Right forelimb (tissue), 1 donor: Measurements from ENCODE around the gene PTH2R.
"Not testable (repeated sequence)": the region's sequence is repeated elsewhere in the genome, so short reads cannot be mapped to it uniquely, and the experiment has no call there.

Experiments used
- DNase-seq: peaks from one replicate; pipeline ENCODE4 v3.0.0-alpha.2; 2018

PTH2R gene, protein sequence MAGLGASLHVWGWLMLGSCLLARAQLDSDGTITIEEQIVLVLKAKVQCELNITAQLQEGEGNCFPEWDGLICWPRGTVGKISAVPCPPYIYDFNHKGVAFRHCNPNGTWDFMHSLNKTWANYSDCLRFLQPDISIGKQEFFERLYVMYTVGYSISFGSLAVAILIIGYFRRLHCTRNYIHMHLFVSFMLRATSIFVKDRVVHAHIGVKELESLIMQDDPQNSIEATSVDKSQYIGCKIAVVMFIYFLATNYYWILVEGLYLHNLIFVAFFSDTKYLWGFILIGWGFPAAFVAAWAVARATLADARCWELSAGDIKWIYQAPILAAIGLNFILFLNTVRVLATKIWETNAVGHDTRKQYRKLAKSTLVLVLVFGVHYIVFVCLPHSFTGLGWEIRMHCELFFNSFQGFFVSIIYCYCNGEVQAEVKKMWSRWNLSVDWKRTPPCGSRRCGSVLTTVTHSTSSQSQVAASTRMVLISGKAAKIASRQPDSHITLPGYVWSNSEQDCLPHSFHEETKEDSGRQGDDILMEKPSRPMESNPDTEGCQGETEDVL

DNA sequence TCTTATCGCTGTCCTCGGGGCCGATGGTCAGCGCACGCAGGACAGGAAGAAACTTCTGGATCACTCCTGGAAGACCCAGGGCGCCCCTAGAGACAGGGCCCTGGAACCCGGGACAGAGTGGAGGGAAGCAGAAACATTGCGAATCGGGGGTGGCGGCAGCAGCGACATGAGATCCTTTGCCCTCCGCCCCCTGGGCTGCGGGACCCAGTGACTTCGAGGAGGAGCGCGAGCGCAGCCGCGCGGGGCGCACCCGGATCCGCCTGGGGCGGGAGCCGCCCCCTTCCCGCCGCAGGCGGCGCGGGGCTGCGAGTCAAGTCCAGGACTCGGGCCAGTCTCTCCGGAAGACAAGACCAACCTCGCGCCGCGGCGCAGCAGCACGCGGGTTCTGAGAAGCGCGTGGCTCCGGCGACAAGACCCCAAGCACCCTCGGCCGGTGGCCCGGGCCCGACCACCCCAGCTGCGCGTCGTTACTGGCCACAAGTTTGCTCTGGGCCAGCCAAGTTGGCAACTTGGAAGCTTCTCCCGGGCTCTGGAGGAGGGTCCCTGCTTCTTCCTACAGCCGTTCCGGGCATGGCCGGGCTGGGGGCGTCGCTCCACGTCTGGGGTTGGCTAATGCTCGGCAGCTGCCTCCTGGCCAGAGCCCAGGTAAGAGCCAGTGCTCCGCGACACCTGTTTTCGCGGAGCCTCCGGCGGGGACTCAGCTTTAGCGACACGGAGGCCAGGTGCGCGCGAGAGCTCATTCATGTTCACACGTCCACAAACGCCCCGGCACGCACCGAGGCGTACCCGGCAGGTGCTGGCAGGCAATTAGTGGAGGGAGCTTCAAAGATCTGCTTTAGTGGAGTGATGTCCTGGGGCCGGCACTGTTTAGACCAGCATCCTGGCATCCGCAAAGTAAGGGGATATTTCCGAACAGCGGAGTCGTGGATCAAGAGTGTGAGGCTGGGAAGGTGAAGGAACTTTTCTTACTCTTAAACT, at the start of gene PTH2R:
TSS of gene PTH2R (plus strand) at position 319 of the 978 bp plus-strand sequence. CDS start at position 571, 252 bp downstream.
- DNase-seq, result peak; percentile 55

DNA sequence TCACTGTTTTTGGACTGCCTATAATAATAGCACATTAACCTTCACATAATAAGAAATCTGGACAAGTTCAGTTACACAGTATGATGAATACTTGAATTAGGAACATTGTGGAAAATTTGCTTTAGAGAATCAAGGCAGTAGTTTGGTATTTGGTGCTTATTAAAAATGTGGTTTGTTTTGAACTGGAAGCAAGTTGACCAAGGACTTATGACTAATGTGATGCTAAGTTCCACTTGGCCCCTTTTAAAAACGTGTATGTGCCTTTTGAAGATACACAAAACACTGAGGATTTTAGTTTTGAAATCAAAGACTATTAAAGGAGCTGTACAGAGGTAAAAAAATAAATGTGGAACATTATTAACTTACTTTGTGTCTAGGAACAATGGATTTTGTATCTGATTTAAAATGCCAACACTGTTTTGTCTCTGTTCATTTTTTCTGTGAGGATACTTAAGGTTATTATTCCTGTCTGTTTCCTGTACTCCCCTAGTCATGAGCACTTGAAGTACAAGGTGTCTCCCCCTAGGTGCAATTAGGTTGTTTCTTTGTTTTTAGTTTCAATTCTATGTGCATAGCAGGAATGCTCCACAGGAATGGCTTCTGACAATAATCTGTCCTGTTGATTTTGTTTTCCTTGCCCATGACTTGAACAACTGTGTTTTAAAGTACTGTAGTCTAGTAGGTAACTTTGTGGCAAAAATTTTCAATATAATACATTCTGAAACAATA, 49.6 kb upstream of the PTH2R start:
- no peak for DNase-seq

DNA sequence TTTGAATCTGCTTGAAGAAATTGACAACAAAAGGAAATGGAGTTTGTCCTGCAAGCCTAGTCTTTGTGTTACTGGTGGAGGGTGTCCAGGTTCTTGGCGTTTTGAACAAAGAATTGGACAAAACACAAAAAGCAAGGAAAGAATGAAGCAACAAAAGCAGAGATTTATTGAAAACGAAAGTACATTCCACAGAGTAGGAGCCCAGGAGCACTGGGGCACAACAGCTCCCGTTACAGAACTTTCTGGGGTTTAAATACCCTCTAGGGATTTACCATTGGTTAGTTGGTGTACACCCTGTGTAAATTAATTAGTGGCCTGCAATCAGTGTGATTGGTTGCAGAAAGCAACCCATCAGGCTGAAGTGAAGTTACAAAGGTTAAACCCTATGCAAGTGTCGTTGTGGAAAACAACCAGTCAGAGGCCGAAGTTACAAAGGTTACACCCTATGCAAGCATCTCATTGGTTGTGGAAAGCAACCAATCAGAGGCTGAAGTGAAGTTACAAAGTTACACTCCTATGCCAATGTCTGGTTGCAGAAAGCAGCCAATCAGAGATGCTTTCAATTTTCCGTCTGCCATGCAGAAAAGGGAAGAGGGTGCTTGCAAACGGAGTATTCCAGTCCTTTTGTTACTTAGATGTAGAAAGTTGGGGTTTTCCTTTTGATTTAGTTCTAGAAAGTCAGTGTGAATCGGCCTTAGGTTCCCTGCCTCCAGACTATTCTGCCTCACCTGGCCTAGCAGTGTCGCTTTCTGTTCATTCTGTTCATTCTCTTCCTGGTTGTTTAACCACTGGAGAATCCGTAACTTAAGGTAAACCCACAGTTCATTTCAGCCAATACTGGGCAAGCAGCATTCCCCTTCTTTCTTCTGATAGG, 47.6 kb upstream of the PTH2R start:
- DNase-seq, result no peak

DNA sequence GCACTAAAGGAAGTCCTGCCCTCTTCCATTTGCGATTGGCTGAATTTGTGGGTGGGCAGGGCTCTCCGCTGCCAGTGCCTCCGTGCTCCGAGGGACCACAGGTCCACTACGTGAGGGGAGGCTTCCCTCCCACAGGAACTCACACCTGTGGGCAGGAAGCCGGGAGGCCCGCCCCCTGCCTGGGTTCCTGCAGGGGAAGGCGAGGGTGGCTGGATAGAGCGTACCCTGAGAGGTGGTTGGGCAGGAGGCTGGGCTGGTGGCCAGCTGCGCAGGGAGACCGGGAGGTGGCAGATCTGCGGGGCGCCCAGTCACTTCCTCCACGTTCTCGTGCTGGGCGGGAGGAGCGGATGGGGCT, 47.0 kb upstream of the PTH2R start:
- no peak for DNase-seq

DNA sequence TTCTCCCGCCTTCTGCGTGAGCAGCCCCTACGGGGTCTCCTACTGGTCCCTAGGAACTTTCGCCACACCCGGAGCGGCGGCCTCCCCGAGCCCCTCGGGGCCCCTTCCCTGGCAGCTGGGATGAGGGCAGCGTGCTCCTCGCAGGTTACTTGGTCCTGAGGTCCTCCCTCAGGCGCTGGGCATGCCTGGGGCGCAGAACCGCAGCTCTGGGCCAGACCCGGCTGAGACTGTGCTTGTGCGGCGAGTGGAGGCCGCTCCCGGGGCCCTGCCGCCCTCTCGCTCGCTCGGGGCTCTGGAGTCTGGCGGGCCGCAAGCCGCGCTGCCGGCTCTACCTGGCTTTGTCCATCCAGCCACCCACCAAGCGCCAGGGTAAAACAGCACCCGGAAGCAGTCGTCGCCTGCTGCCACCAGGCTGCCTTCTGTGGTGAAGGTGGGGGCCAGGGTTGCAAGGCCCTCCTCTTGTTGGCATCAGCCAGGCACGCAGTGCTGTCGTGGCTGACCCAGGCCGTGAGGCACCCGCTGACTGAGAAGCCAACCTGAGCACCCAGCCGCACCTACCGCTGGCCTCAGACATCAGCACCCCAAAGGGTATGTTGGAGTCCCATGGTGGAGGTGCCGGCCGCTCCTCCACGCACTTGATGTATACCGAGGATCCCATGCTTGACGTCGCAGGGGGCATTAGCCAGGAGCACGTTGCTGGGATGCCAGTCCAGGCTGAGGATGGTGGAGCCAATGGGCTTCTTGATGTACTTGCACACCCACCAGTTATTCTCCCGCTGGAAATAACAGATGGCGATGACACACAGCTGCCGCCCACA, 46.1 kb upstream of the PTH2R start:
- no peak for DNase-seq

DNA sequence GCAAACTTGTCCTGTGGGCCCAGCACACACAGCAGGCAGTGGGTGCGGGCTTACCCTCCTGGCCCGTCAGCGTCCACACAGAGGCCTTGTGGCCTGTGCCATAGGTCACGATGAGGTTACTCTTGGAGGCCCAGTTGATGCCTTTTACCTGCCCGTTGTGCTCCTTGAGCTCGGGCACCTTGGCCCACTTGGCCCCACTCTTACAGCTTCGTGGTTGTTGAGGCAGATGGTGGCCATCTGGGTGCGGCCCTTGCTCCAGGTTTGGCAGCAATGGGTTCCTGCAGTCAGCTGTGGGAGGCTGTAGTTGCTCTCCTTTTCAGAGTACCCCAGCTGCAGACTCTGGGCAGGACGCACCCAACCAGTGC, 45.5 kb upstream of the PTH2R start:
- DNase-seq, result no peak

DNA sequence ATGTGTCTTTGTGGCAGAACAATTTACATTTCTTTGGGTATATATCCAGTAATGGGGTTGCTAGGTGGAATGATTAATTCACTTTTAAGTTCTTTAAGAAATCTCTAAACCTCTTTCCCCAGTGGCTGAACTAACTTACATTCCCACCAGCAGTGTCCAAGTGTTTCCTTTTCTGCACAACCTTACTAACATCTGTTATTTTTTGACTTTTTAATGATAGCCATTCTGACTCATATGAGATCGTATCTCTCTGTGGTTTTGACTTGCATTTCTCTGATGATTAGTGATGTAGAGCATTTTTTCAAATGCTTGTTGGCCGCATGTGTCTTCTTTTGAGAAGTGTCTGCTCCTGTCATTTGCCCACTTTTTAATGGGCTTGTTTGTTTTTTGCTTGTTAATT, 43.1 kb upstream of the PTH2R start:
- no peak for DNase-seq

DNA sequence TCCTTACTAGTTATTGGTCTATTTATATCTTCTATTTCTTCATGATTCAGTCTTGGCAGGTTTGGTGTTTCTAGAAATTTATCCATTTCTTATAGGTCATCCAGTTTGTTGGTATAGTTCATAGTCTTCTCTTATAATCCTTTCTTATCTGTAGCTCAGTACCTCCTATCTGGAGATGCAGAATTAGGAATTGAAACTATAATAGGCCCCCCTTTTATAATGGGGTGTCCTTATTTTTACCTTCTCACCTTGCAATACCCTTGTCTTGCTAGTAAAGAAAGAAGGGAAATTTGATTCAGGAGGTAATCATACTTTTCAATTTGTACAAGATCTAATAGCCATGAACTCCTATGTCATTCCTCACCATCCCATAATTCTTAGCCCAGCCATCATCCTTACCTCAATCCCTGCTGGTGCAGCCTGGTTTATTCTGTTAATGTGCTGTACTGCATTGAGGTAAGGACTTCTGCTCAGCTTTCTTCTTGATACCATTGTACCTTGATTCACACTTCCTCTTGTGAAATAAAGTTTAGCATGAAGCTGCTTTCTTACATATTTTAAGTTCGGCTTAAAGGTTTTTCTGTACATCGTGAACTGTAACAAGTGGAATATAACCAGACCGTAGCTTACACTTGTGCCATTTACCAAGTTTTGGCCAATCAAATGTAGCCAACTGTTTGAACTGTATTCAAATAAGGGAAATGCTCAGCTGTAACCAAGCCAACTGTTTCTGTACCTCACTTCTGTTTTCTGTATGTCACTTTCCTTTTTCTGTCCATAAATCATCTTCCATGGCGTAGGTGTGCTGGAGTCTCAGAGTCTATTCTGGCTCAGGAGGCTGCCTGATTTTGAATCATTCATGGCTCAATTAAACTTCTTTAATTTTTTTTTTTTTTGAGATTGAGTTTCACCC, 40.1 kb upstream of the PTH2R start:
- DNase-seq, result no peak

DNA sequence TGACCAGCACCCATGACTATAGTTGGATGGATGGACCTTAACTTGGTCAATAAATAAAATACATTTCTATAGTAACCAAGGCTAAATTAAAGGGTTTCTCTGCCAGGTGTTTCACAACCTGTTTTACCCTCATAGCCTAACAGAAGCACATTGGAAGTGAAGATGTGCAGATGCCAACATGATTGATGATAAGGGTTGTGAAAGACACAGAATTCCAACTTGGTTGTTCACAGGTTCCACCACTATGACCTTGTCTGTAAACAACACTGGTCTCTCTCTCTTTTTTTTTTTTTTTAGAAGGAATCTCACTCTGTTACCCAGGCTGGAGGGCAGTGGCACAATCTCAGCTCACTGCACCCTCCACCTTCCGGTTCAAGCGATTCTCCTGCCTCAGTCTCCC, 37.5 kb upstream of the PTH2R start:
- no peak for DNase-seq

DNA sequence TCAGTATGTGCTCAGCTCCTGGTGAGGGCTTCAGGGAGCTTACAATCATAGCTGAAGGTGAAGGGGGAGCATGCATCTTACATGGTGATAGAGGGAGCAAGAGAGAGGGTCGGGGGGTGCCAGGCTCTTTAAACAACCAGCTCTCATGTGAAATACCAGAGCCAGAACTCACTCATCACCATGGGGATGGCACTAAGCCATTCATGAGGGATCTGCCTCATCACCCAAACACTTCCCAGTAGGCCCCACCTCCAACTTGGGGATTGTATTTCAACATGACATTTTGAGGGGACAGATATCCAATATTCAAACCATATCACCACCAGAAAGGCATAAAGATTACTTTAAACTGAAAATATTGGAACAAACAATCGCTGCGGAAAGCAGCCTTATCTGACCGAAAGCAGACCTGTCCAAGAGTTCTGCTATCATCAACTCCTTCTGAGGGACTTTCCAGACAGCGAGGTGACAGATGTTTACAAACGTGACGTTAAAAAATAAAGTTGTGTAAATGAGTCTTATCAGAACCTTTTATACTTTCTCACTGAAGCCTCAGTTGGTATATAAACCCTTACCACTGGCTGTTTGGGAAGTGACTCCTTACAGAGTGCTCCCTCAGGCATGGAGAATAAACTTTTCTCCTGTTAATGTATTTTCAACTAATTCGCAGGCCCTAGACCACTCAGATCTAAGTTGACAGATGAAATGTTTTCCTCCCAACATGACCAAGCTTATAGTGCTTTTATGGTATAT, 35.5 kb upstream of the PTH2R start:
- DNase-seq, result no peak

DNA sequence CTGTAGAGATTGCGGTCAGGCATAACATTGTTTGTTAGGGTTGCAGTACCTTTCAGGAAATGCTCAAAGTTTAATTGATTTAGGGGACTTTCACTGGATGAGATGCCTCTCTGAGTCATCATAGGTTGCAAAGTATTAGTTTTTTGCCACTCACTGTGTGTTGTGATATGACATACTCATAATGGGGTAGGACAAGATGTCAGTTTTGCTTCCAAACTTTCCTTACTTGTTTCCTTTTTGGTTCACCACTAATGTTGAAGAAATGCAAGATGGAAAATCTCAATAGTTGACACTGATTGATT, 35.0 kb upstream of the PTH2R start:
- no peak for DNase-seq

DNA sequence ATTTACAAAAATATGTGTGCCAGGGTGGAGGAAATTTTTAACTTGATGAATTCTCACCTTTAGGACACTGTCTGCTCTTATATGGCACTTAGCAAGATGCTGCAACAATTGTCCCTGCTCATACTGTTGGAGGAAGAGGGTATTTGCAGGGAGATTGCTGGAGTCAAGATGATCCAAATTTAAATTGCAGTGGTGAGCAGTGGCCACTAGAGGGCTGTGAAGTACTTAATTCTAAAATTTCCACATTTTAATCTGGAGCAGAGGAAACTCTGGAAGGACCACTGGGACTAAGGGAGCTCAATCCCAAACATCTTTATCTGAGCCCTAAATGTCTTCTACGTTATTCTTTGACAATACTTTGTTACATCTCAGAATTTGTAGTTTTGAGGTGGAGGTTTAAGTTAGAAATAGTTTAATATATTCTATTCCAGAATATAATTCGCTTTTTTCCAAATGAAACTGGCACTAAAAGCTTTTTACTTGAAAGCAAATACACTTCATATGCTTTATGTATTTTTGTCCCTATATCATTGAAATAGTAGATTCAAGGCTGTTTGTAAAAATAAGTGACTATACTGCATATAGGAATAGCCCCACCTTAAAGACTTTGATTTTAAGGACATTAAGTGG, 33.0 kb upstream of the PTH2R start:
- DNase-seq, result no peak

DNA sequence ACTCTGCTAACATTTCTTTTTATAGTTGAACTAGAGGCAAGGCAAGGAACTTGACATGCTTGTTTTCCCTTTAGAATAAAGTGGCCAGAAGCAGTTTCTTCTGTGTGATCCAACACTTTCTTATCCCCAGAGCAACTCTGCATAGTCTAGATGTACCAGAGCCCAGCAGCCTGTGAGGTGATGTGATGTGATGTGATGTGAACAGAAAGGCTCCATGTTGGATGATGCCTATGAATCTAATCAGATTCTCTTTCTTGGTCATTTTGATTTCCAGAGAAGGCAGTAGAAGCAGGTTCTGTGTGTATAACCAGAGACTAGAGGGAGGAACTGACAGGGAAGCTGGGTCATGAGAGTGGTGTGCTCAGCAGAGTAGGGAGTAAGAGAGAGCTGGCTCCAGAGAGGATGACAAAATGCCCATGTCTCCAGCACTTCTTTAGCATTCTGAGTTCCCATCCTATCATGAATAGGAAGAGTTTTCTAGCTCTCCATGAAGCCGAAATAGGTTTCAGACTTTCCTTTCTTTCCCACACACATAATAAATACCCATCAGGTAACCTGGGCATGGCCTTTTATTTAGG, 31.0 kb upstream of the PTH2R start:
- DNase-seq, result no peak

DNA sequence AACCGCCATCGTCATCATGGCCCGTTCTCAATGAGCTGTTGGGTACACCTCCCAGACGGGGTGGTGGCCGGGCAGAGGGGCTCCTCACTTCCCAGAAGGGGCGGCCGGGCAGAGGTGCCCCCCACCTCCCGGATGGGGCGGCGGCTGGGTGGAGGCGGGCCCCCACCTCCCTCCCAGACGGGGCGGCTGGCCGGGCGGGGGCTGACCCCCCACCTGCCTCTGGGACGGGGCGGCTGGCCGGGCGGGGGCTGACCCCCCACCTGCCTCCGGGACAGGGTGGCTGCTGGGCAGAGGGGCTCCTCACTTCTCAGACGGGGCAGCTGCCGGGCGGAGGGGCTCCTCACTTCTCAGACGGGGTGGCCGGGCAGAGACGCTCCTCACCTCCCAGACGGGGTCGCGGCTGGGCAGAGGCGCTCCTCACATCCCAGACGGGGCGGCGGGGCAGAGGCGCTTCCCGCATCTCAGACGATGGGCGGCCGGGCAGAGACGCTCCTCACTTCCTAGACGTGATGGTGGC, 29.2 kb upstream of the PTH2R start:
- not testable (repeated sequence) for DNase-seq

DNA sequence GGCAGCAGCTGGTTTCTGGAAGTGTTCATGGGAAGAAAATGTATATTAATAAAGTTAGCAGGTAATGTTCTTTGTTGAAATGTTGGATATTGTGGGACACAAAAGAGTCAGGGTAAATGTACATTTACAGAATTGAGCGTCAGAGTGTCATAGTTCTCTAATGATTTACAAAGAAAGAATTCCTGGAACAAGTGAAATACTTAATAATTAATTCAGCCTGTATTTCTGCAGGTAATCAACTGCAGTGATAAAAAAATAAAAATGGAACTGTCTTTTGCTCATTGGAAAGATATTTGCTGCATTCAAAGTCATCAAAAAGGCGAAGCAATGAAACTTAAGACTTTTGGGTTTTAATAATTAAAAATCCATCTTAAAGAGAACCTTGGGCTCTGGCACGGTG, 27.4 kb upstream of the PTH2R start:
- no peak for DNase-seq

DNA sequence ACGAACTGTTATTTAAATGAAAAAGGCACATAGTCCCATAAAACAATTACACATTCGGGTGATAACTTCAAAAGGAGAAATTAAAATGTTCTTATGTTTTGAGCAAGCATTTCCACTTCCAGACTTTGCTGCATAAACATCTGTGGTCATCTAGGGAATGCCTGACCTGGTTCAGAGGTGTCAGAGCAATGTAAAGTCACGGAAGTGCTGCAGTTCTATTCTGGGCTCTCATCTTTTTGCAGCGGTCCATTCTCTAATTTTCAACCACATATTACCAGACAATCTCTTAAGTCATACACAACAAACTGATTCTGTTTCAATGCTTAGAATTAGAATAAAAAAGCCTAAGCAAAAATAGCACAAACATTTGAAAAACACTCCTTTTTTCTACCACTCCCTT, 22.0 kb upstream of the PTH2R start:
- no peak for DNase-seq

DNA sequence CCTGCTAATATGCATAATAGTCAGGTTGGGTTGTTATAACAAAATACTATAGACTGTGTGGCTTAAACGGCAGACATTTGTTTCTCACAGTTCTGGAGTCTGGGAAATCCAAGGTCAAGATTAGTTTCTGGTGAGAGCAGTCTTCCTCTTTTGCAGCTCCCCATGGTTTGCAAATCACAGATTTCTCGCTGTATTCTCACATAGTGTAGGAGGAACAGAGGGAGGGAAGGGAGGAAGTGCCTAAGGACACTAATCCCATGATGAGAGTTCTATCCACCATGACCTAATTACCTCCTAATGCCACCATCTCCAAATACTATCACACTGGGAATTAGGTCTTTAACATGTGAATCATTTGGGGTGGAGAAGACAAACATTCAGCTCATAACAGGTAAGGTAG, 20.1 kb upstream of the PTH2R start:
- DNase-seq, result no peak

DNA sequence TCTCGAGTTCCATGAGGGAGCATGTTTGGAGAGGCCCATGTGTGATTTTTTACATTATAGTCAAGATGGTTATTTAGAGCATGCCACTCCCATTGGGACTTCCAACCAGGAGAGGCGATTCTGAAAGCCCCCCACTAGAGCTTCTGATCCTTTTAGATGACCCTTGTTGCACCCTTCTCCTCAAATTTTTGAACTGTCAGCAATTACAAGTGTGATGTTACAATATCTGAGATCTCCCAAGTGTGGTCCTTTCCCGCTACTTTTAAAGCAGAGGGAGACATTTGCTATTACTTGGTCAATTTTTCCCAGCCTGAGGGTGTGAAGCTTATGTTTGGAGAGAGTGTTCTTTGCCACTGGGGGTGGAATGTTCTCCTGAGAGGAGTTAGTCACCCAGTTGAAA, 16.7 kb upstream of the PTH2R start:
- DNase-seq, result no peak
